SK-N-SH treated with all-trans-retinoic acid at 6 μM for 48 hours (cell line): ENCODE data around the gene CD22.

Source experiments
- ESRRG ChIP-seq: fragments of 250-450 bp; sonication (Bioruptor Pico); IDR thresholded peaks from 2 replicates; pipeline ENCODE4 v1.6.1; 2021; ENCODE audit warnings: mild to moderate bottlenecking
- RARB ChIP-seq: fragments of 250-450 bp; sonication (Bioruptor Pico); IDR thresholded peaks from 2 replicates; pipeline ENCODE4 v1.8.0; 2021; ENCODE audit warnings: mild to moderate bottlenecking, moderate library complexity
- SNAI2 ChIP-seq: fragments of 250-450 bp; sonication (Bioruptor Pico); IDR thresholded peaks from 2 replicates; pipeline ENCODE4 v1.5.0; 2020; ENCODE audit warnings: mild to moderate bottlenecking, moderate library complexity
- ZC3H10 ChIP-seq: fragments of 250-450 bp; sonication (Bioruptor Pico); IDR thresholded peaks from 2 replicates; pipeline ENCODE4 v1.5.1; 2021; ENCODE audit warnings: mild to moderate bottlenecking, moderate library complexity
- ZNF70 ChIP-seq: fragments of 450-650 bp; formaldehyde crosslinking; IDR thresholded peaks from 2 replicates; pipeline ENCODE4 v1.5.0; 2020; ENCODE audit warnings: mild to moderate bottlenecking, moderate library complexity
- TF ChIP-seq, protein P1 (sequence below): fragments of 250-450 bp; sonication (Bioruptor Pico); IDR thresholded peaks from 2 replicates; pipeline ENCODE4 v1.5.1; 2020; ENCODE audit warnings: low read depth, mild to moderate bottlenecking, moderate library complexity
- TF ChIP-seq, protein P2 (sequence below): fragments of 250-450 bp; sonication (Bioruptor Pico); IDR thresholded peaks from 2 replicates; pipeline ENCODE4 v1.5.0; 2020; ENCODE audit warnings: mild to moderate bottlenecking, moderate library complexity

DNA sequence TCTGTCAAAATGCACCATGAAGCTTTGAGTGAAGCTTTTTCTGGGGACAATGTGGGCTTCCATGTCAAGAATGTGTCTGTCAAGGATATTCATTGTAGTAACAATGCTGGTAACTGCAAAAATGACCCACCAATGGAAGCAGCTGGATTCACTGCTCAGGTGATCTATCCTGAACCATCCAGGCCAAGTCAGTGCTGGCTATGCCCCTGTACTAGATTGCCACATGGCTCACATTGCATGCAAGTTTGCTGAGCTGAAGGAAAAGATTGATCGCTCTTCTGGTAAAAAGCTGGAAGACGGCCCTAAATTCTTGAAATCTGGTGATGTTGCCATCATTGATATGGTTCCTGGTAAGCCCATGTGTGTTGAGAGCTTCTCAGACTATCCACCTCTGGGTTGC is 54.5 kb downstream of the CD22 start:
- TF ChIP-seq, protein P1, sequence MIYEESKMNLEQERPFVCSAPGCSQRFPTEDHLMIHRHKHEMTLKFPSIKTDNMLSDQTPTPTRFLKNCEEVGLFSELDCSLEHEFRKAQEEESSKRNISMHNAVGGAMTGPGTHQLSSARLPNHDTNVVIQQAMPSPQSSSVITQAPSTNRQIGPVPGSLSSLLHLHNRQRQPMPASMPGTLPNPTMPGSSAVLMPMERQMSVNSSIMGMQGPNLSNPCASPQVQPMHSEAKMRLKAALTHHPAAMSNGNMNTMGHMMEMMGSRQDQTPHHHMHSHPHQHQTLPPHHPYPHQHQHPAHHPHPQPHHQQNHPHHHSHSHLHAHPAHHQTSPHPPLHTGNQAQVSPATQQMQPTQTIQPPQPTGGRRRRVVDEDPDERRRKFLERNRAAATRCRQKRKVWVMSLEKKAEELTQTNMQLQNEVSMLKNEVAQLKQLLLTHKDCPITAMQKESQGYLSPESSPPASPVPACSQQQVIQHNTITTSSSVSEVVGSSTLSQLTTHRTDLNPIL, result no peak
- TF ChIP-seq ZNF70 (CRISPR knock-in tag), result no peak
- TF ChIP-seq RARB (CRISPR knock-in tag), result no peak
- TF ChIP-seq ESRRG (CRISPR knock-in tag), result no peak
- TF ChIP-seq, protein P2, sequence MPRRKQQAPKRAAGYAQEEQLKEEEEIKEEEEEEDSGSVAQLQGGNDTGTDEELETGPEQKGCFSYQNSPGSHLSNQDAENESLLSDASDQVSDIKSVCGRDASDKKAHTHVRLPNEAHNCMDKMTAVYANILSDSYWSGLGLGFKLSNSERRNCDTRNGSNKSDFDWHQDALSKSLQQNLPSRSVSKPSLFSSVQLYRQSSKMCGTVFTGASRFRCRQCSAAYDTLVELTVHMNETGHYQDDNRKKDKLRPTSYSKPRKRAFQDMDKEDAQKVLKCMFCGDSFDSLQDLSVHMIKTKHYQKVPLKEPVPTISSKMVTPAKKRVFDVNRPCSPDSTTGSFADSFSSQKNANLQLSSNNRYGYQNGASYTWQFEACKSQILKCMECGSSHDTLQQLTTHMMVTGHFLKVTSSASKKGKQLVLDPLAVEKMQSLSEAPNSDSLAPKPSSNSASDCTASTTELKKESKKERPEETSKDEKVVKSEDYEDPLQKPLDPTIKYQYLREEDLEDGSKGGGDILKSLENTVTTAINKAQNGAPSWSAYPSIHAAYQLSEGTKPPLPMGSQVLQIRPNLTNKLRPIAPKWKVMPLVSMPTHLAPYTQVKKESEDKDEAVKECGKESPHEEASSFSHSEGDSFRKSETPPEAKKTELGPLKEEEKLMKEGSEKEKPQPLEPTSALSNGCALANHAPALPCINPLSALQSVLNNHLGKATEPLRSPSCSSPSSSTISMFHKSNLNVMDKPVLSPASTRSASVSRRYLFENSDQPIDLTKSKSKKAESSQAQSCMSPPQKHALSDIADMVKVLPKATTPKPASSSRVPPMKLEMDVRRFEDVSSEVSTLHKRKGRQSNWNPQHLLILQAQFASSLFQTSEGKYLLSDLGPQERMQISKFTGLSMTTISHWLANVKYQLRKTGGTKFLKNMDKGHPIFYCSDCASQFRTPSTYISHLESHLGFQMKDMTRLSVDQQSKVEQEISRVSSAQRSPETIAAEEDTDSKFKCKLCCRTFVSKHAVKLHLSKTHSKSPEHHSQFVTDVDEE (CRISPR knock-in tag), result no peak
- no peak for TF ChIP-seq SNAI2 (CRISPR knock-in tag)
- no peak for TF ChIP-seq ZC3H10 (CRISPR knock-in tag)
